KOPT-K1 (cell line): ENCODE data around the gene LIPC.
"Not testable (repeated sequence)": the region's sequence is repeated elsewhere in the genome, so short reads cannot be mapped to it uniquely, and the experiment has no call there.

ENCODE experiments used
- H3K27ac ChIP-seq: fragments of 200-600 bp; sonication (generic); 2 replicates; pipeline ENCODE4 v1.5.1; 2016; ENCODE audit warnings: antibody characterized with exemption, mild to moderate bottlenecking, low read depth, low read length; ENCODE audit not compliant: poor library complexity, severe bottlenecking
- H3K36me3 ChIP-seq: fragments of 200-600 bp; sonication (generic); 2 replicates; pipeline ENCODE4 v1.5.1; 2017; ENCODE audit warnings: antibody characterized with exemption, mild to moderate bottlenecking, low read length, moderate library complexity; ENCODE audit not compliant: insufficient read depth
- H3K9me3 ChIP-seq: fragments of 200-600 bp; sonication (generic); 2 replicates; pipeline ENCODE4 v1.5.1; 2017; ENCODE audit warnings: antibody characterized with exemption, low read length, mild to moderate bottlenecking; ENCODE audit not compliant: insufficient read depth, poor library complexity, severe bottlenecking

Gene LIPC

GRCh38 chr15:58590236-58590635 is 158.4 kb downstream of the LIPC start:
- Histone ChIP-seq H3K36me3 (peaks cover 15% of the 10 kb centered on the region), H3K27ac (no peak overlapping the region), H3K9me3 (no peaks in the 10 kb centered on the region)

- peaks cover 17% of the 10 kb centered on the region for H3K36me3 ChIP-seq
- H3K9me3 ChIP-seq = no peaks in the 10 kb centered on the region
- H3K27ac ChIP-seq = no peak overlapping the region
Measured at GRCh38 chr15:58590926-58591325, 159.1 kb downstream of the LIPC start.

GRCh38 chr15:58593870-58594269 is 162.1 kb downstream of the LIPC start:
- Histone ChIP-seq H3K27ac (no peak overlapping the region), H3K9me3 (peaks cover 1% of the 10 kb centered on the region), H3K36me3 (peaks cover 33% of the 10 kb centered on the region)

- H3K36me3 ChIP-seq = peaks cover 33% of the 10 kb centered on the region
Measured at GRCh38 chr15:58594898-58595297, 163.1 kb downstream of the LIPC start.

GRCh38 chr15:58595516-58596263 is 163.9 kb downstream of the LIPC start:
- H3K9me3 ChIP-seq = peaks cover 3% of the 10 kb centered on the region
- peaks cover 33% of the 10 kb centered on the region for H3K36me3 ChIP-seq
- no peak overlapping the region for H3K27ac ChIP-seq

More at GRCh38 chr15:58594898-58595297, 163.1 kb downstream of the LIPC start:
- Histone ChIP-seq H3K27ac (no peak overlapping the region), H3K9me3 (peaks cover 3% of the 10 kb centered on the region)

GRCh38 chr15:58597943-58598828 is 166.4 kb downstream of the LIPC start:
- Histone ChIP-seq H3K36me3 (peaks cover 54% of the 10 kb centered on the region), H3K27ac (no peak overlapping the region), H3K9me3 (peaks cover 3% of the 10 kb centered on the region)

- peaks cover 55% of the 10 kb centered on the region for H3K36me3 ChIP-seq
- peaks cover 3% of the 10 kb centered on the region for H3K9me3 ChIP-seq
- no peak overlapping the region for H3K27ac ChIP-seq
Measured at GRCh38 chr15:58598829-58599210, 167.0 kb downstream of the LIPC start.

- no peak overlapping the region for H3K27ac ChIP-seq
- peaks cover 3% of the 10 kb centered on the region for H3K9me3 ChIP-seq
- peaks cover 43% of the 10 kb centered on the region for H3K36me3 ChIP-seq
Measured at GRCh38 chr15:58602823-58603222, 171.0 kb downstream of the LIPC start.

- H3K27ac ChIP-seq, H3K9me3 ChIP-seq: not testable (repeated sequence)
- H3K36me3 ChIP-seq = peaks cover 44% of the 10 kb centered on the region
Measured at GRCh38 chr15:58603927-58604326, 172.1 kb downstream of the LIPC start.

GRCh38 chr15:58604455-58604923 is 172.7 kb downstream of the LIPC start:
- Histone ChIP-seq H3K36me3 (peaks cover 49% of the 10 kb centered on the region), H3K9me3 (no peaks in the 10 kb centered on the region), H3K27ac (no peak overlapping the region)

GRCh38 chr15:58605931-58606530 is 174.2 kb downstream of the LIPC start:
- Histone ChIP-seq H3K27ac (no peak overlapping the region), H3K36me3 (peaks cover 62% of the 10 kb centered on the region)

GRCh38 chr15:58606577-58607080 is 174.8 kb downstream of the LIPC start:
- H3K9me3 ChIP-seq = no peaks in the 10 kb centered on the region
- peaks cover 56% of the 10 kb centered on the region for H3K36me3 ChIP-seq
- no peak overlapping the region for H3K27ac ChIP-seq

More at GRCh38 chr15:58605931-58606530, 174.2 kb downstream of the LIPC start:
- no peaks in the 10 kb centered on the region for H3K9me3 ChIP-seq

GRCh38 chr15:58608129-58608590 is 176.4 kb downstream of the LIPC start:
- Histone ChIP-seq H3K36me3 (peaks cover 50% of the 10 kb centered on the region), H3K9me3 (no peaks in the 10 kb centered on the region)

GRCh38 chr15:58608711-58609110 is 176.9 kb downstream of the LIPC start:
- peak overlapping the region; percentile 32 for H3K27ac ChIP-seq
- peaks cover 2% of the 10 kb centered on the region for H3K9me3 ChIP-seq
- H3K36me3 ChIP-seq = peaks cover 50% of the 10 kb centered on the region

More at GRCh38 chr15:58608129-58608590, 176.4 kb downstream of the LIPC start:
- peak overlapping the region; percentile 32 for H3K27ac ChIP-seq
